Stimulated activated CD4-positive, alpha-beta T cell treated with anti-CD3 and anti-CD28 coated beads, Interleukin-15, amount 100 ng/mL, for 24 hours (primary cell): ENCODE measurements around the gene MOCOS.
A peak's percentile ranks its signal among the peaks of the same experiment; 100 is the strongest.

Experiments used
- DNase-seq: peaks from one replicate; pipeline ENCODE4 v3.0.0-alpha.2; 2020

MOCOS gene

GRCh38 chr18:36279001-36279400 is 91.7 kb downstream of the MOCOS start:
- no peak for DNase-seq

- DNase-seq: no peak
These were observed 94.6 kb downstream of the MOCOS start for GRCh38 chr18:36281936-36282335.

GRCh38 chr18:36283448-36283847 is 96.2 kb downstream of the MOCOS start:
- no peak for DNase-seq

GRCh38 chr18:36284268-36284667 is 97.0 kb downstream of the MOCOS start:
- DNase-seq: no peak

- peak; percentile 34 for DNase-seq
These were observed 97.5 kb downstream of the MOCOS start for GRCh38 chr18:36284671-36285295.

GRCh38 chr18:36287653-36288052 is 100.4 kb downstream of the MOCOS start:
- DNase-seq: no peak

- DNase-seq: no peak
These were observed 101.4 kb downstream of the MOCOS start for GRCh38 chr18:36288689-36289088.

GRCh38 chr18:36294031-36294430 is 106.7 kb downstream of the MOCOS start:
- DNase-seq: no peak

- no peak for DNase-seq
These were observed 107.9 kb downstream of the MOCOS start for GRCh38 chr18:36295214-36295613.

- DNase-seq: no peak
These were observed 108.6 kb downstream of the MOCOS start for GRCh38 chr18:36295880-36296301.

GRCh38 chr18:36296650-36297416 is 109.5 kb downstream of the MOCOS start:
- peak; percentile 37 for DNase-seq

- peak; percentile 35 for DNase-seq
These were observed 110.3 kb downstream of the MOCOS start, which contains the start of gene FHOD3 for GRCh38 chr18:36297417-36298125. FHOD3 (plus strand) TSS chr18:36297713; CDS start chr18:36297836, 123 bp downstream.

GRCh38 chr18:36298126-36298741 is 110.9 kb downstream of the MOCOS start:
- DNase-seq: peak; percentile 20

GRCh38 chr18:36299015-36299414 is 111.7 kb downstream of the MOCOS start:
- DNase-seq: no peak

GRCh38 chr18:36300211-36300610 is 112.9 kb downstream of the MOCOS start:
- no peak for DNase-seq

- DNase-seq: no peak
These were observed 114.6 kb downstream of the MOCOS start for GRCh38 chr18:36301884-36302283.

- no peak for DNase-seq
These were observed 115.4 kb downstream of the MOCOS start for GRCh38 chr18:36302676-36303075.

- no peak for DNase-seq
These were observed 116.0 kb downstream of the MOCOS start for GRCh38 chr18:36303211-36303844.

GRCh38 chr18:36304723-36305122 is 117.4 kb downstream of the MOCOS start:
- DNase-seq: no peak

- DNase-seq: no peak
These were observed 118.1 kb downstream of the MOCOS start for GRCh38 chr18:36305375-36305774.

GRCh38 chr18:36307513-36307912 is 120.2 kb downstream of the MOCOS start:
- no peak for DNase-seq

GRCh38 chr18:36308711-36309435 is 121.6 kb downstream of the MOCOS start:
- no peak for DNase-seq
